Measurements from ENCODE around the gene FGF14.

FGF14 gene

DNA sequence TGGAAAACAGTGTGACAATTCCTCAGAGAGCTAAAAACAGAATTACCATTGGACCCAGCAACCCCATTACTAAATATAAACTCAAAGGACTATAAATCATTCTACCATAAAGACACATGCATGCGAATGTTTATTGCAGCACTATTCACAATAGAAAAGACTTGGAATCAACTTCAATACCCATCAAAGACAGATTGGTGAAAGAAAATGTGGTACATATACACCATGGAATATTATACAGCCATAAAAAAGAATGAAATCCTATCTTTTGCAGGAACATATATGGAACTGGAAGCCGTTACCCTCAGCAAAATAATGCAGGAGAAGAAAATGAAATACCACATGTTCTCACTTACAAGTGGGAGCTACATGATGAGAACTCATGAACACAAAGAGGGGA lies 20.8 kb upstream of the FGF14 start:
- Histone ChIP-seq H3K18ac (ENCODE audit: low read length) (no peak overlapping the region), H3K9me3 (ENCODE audit: insufficient read depth, low read depth, low read length) (no peaks in the 10 kb centered on the region), H3K14ac (ENCODE audit: low read length) (no peak overlapping the region), H3K36me3 (ENCODE audit: control insufficient read depth in 1 of 2, insufficient read depth in 2 of 2, low read length in 2 of 2) (no peaks in the 10 kb centered on the region), H2BK120ac (ENCODE audit: insufficient read depth, low read length, poor library complexity) (no peak overlapping the region), H3K27ac (ENCODE audit: low read depth, low read length) (no peak overlapping the region), H2AFZ (ENCODE audit: insufficient read depth, low read length, poor library complexity) (no peak overlapping the region), H4K12ac (ENCODE audit: low read depth, low read length) (no peak overlapping the region), H3K4me1 (ENCODE audit: control insufficient read depth in 1 of 2, insufficient read depth in 2 of 2, low read length in 2 of 2) (no peaks in the 10 kb centered on the region), H3K9ac (ENCODE audit: low read length) (no peak overlapping the region), H3K27me3 (ENCODE audit: insufficient read depth, low read length) (no peaks in the 10 kb centered on the region), H4K8ac (ENCODE audit: low read depth, low read length) (no peak overlapping the region), H3K23ac (ENCODE audit: low read length) (no peak overlapping the region), H2BK5ac (ENCODE audit: low read depth, low read length, poor library complexity) (no peak overlapping the region), H3K4me2 (ENCODE audit: low read length) (no peak overlapping the region), H3K4me3 (ENCODE audit: low read depth, low read length) (no peak overlapping the region), H2AK5ac (ENCODE audit: low read length) (no peak overlapping the region), H3K79me1 (ENCODE audit: low read length) (no peaks in the 10 kb centered on the region), H3K4ac (ENCODE audit: low read depth, low read length) (no peak overlapping the region), H4K91ac (ENCODE audit: low read depth, low read length) (no peak overlapping the region), H2BK12ac (ENCODE audit: low read length) (no peak overlapping the region), H3K79me2 (ENCODE audit: control insufficient read depth, insufficient read depth, low read length, poor library complexity) (no peaks in the 10 kb centered on the region)
- WGBS (ENCODE audit: extremely low coverage, insufficient coverage, insufficient read length), result no CpG with 5 or more reads among the region's 2 CpGs
- DNase-seq, result no peak

DNA sequence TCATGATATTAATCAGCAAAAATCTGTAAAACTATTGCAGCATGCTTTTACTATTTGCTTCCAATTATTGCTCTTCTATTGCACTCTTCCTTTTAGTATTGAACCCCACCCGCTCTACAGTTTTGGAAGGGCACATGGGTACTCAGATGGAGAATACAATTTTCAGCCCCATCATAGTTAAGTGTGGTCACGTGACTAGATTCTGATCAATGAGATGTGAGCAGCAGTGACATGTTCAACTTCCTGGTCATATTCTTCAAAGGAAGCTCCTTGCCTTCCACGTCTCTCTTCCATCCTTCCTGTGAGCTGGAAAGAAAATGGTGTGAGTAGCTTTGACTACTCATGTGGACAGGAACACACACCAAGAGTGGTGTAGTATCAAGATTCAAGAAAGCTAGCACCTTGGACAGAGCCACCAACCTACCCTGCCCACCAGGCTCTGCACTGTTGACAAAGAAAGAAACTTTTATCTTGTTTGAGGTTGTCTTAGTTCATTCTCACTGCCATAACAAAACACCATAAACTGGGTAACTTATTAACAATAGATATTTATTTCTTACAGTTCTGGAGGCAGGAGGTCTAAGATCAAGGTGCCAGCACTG lies 3.8 kb upstream of the FGF14 start:
- H3K4ac ChIP-seq (ENCODE audit: low read depth, low read length), result no peak overlapping the region
- no peak overlapping the region for H4K12ac ChIP-seq (ENCODE audit: low read depth, low read length)
- no peak overlapping the region for H4K8ac ChIP-seq (ENCODE audit: low read depth, low read length)
- H2BK120ac ChIP-seq (ENCODE audit: insufficient read depth, low read length, poor library complexity), result no peak overlapping the region
- H4K91ac ChIP-seq (ENCODE audit: low read depth, low read length), result no peak overlapping the region
- H3K23ac ChIP-seq (ENCODE audit: low read length), result no peak overlapping the region
- H3K9me3 ChIP-seq (ENCODE audit: insufficient read depth, low read depth, low read length), result no peaks in the 10 kb centered on the region
- H3K9ac ChIP-seq (ENCODE audit: low read length), result no peak overlapping the region
- H3K18ac ChIP-seq (ENCODE audit: low read length), result no peak overlapping the region
- no peak overlapping the region for H3K27ac ChIP-seq (ENCODE audit: low read depth, low read length)
- H3K27me3 ChIP-seq (ENCODE audit: insufficient read depth, low read length), result peaks cover 20% of the 10 kb centered on the region
- no peaks in the 10 kb centered on the region for H3K79me2 ChIP-seq (ENCODE audit: control insufficient read depth, insufficient read depth, low read length, poor library complexity)
- no peaks in the 10 kb centered on the region for H3K79me1 ChIP-seq (ENCODE audit: low read length)
- no peaks in the 10 kb centered on the region for H3K36me3 ChIP-seq (ENCODE audit: control insufficient read depth in 1 of 2, insufficient read depth in 2 of 2, low read length in 2 of 2)
- H2AFZ ChIP-seq (ENCODE audit: insufficient read depth, low read length, poor library complexity), result no peak overlapping the region
- H2BK12ac ChIP-seq (ENCODE audit: low read length), result no peak overlapping the region
- no peak overlapping the region for H3K14ac ChIP-seq (ENCODE audit: low read length)
- DNase-seq, result no peak
- no peak overlapping the region for H2AK5ac ChIP-seq (ENCODE audit: low read length)
- H3K4me1 ChIP-seq (ENCODE audit: control insufficient read depth in 1 of 2, insufficient read depth in 2 of 2, low read length in 2 of 2), result peaks cover 0 to under 1% of the 10 kb centered on the region in 2 experiments
- no peak overlapping the region for H3K4me2 ChIP-seq (ENCODE audit: low read length)
- no peak overlapping the region for H3K4me3 ChIP-seq (ENCODE audit: low read depth, low read length)
- H2BK5ac ChIP-seq (ENCODE audit: low read depth, low read length, poor library complexity), result no peak overlapping the region
- WGBS (ENCODE audit: extremely low coverage, insufficient coverage, insufficient read length), result no CpG with 5 or more reads among the region's 3 CpGs

DNA sequence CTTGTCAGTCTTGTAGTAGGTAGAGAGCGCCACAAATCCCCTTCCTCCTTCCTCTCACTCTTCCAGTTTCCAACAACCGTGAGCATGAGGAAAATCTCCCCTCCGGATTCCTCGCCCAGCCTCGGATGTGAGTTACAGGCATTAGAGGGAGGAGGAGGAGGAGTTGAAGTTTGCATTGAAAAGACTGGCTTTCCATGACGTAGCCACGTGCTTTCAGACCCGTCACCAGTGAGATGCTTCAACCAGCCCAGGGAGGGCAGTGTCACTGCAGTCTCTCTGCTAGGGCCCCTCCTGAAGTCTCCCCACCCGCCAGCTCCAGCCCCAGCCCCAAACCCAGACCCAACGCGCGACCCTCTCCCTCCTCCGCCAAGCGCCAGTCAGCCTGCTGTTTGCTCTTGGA lies 442 bp upstream of the FGF14 start:
- H2AFZ ChIP-seq (ENCODE audit: insufficient read depth, low read length, poor library complexity), result no peak overlapping the region
- H3K14ac ChIP-seq (ENCODE audit: low read length), result no peak overlapping the region
- peaks cover 34% of the 10 kb centered on the region for H3K27me3 ChIP-seq (ENCODE audit: insufficient read depth, low read length)
- H3K36me3 ChIP-seq (ENCODE audit: control insufficient read depth in 1 of 2, insufficient read depth in 2 of 2, low read length in 2 of 2), result no peaks in the 10 kb centered on the region
- no peak overlapping the region for H3K4ac ChIP-seq (ENCODE audit: low read depth, low read length)
- no peak overlapping the region for H3K18ac ChIP-seq (ENCODE audit: low read length)
- WGBS (ENCODE audit: extremely low coverage, insufficient coverage, insufficient read length), result no CpG with 5 or more reads among the region's 14 CpGs
- no peak overlapping the region for H3K27ac ChIP-seq (ENCODE audit: low read depth, low read length)
- no peak overlapping the region for H4K12ac ChIP-seq (ENCODE audit: low read depth, low read length)
- H2BK120ac ChIP-seq (ENCODE audit: insufficient read depth, low read length, poor library complexity), result no peak overlapping the region
- H3K79me1 ChIP-seq (ENCODE audit: low read length), result no peaks in the 10 kb centered on the region
- H3K79me2 ChIP-seq (ENCODE audit: control insufficient read depth, insufficient read depth, low read length, poor library complexity), result no peaks in the 10 kb centered on the region
- H3K9ac ChIP-seq (ENCODE audit: low read length), result no peak overlapping the region
- H3K23ac ChIP-seq (ENCODE audit: low read length), result no peak overlapping the region
- no peak for DNase-seq
- peaks cover 5% of the 10 kb centered on the region for H3K9me3 ChIP-seq (ENCODE audit: insufficient read depth, low read depth, low read length)
- no peak overlapping the region for H2BK5ac ChIP-seq (ENCODE audit: low read depth, low read length, poor library complexity)
- H3K4me3 ChIP-seq (ENCODE audit: low read depth, low read length), result no peak overlapping the region
- H4K8ac ChIP-seq (ENCODE audit: low read depth, low read length), result no peak overlapping the region
- H2BK12ac ChIP-seq (ENCODE audit: low read length), result no peak overlapping the region
- H3K4me1 ChIP-seq (ENCODE audit: control insufficient read depth in 1 of 2, insufficient read depth in 2 of 2, low read length in 2 of 2), result peaks cover 2 to 10% of the 10 kb centered on the region in 2 experiments
- no peak overlapping the region for H2AK5ac ChIP-seq (ENCODE audit: low read length)
- H3K4me2 ChIP-seq (ENCODE audit: low read length), result peak overlapping the region; percentile 41
- no peak overlapping the region for H4K91ac ChIP-seq (ENCODE audit: low read depth, low read length)

DNA sequence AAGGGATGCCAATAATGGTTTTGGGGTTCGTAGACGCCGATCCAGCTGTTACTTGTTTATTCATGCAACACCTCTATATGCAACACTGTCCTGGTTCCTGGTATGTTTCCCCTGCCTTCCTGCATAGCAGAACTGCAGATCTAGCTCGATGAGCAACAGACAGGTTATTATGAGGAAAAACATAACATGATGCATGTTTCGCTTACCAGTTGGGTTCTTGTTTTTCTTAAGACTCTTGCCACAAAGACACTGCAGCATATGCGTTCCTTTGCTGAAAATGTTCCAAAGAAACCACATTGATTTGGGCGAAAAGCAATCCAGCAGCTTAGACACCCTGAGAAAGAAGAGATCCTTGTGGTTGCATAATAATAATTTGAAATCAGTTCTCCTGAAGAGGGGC lies 583 bp downstream of the FGF14 start:
- Histone ChIP-seq H2AFZ (ENCODE audit: insufficient read depth, low read length, poor library complexity) (no peak overlapping the region), H3K4me2 (ENCODE audit: low read length) (no peak overlapping the region), H3K36me3 (ENCODE audit: control insufficient read depth in 1 of 2, insufficient read depth in 2 of 2, low read length in 2 of 2) (no peaks in the 10 kb centered on the region)

More for the DNA sequence above, 583 bp downstream of the FGF14 start:
- peaks cover 2 to 10% of the 10 kb centered on the region in 2 experiments for H3K4me1 ChIP-seq (ENCODE audit: control insufficient read depth in 1 of 2, insufficient read depth in 2 of 2, low read length in 2 of 2)
- no peak overlapping the region for H3K4me3 ChIP-seq (ENCODE audit: low read depth, low read length)
- H3K79me2 ChIP-seq (ENCODE audit: control insufficient read depth, insufficient read depth, low read length, poor library complexity), result no peaks in the 10 kb centered on the region
- no peak overlapping the region for H4K12ac ChIP-seq (ENCODE audit: low read depth, low read length)
- no peak overlapping the region for H2BK120ac ChIP-seq (ENCODE audit: insufficient read depth, low read length, poor library complexity)
- no peak overlapping the region for H3K9ac ChIP-seq (ENCODE audit: low read length)
- H3K27me3 ChIP-seq (ENCODE audit: insufficient read depth, low read length), result peaks cover 37% of the 10 kb centered on the region
- H3K4ac ChIP-seq (ENCODE audit: low read depth, low read length), result no peak overlapping the region
- no CpG with 5 or more reads among the region's 7 CpGs for WGBS (ENCODE audit: extremely low coverage, insufficient coverage, insufficient read length)
- H3K9me3 ChIP-seq (ENCODE audit: insufficient read depth, low read depth, low read length), result peaks cover 5% of the 10 kb centered on the region
- no peak overlapping the region for H4K8ac ChIP-seq (ENCODE audit: low read depth, low read length)
- H2AK5ac ChIP-seq (ENCODE audit: low read length), result no peak overlapping the region
- H3K23ac ChIP-seq (ENCODE audit: low read length), result no peak overlapping the region
- no peak for DNase-seq
- no peak overlapping the region for H3K27ac ChIP-seq (ENCODE audit: low read depth, low read length)
- no peak overlapping the region for H4K91ac ChIP-seq (ENCODE audit: low read depth, low read length)
- no peaks in the 10 kb centered on the region for H3K79me1 ChIP-seq (ENCODE audit: low read length)
- H2BK5ac ChIP-seq (ENCODE audit: low read depth, low read length, poor library complexity), result no peak overlapping the region
- H3K18ac ChIP-seq (ENCODE audit: low read length), result no peak overlapping the region
- H2BK12ac ChIP-seq (ENCODE audit: low read length), result no peak overlapping the region
- no peak overlapping the region for H3K14ac ChIP-seq (ENCODE audit: low read length)
